HepG2 (cell line): ENCODE results near the gene GSTP1. TPM values are rescaled to one million over a fixed set of nuclear protein-coding genes. Genes with fewer than 3 reads are reported as not detected.

Experiments
- HNF4G ChIP-seq, 2 experiments: sonication (generic) in 1 of 2; formaldehyde crosslinking in 1 of 2; IDR thresholded peaks; 2 replicates each; pipeline versions ENCODE4 v1.4.0 to v1.6.1; 2011 to 2020; ENCODE audit warnings: borderline replicate concordance in 2 of 2, low read depth in 2 of 2, mild to moderate bottlenecking in 2 of 2, low read length in 1 of 2, missing genetic modification reagents in 1 of 2, moderate library complexity in 1 of 2
- NFYC ChIP-seq: IDR thresholded peaks from 2 replicates; pipeline ENCODE4 v1.6.1; 2016; ENCODE audit warnings: missing genetic modification reagents, missing compliant biosample characterization
- PHF21A ChIP-seq: sonication (generic); formaldehyde crosslinking; IDR thresholded peaks from 2 replicates; pipeline ENCODE4 v1.5.0; 2020; ENCODE audit warnings: mild to moderate bottlenecking, missing genetic modification reagents
- POLR2AphosphoS5 ChIP-seq: IDR thresholded peaks from 2 replicates; pipeline ENCODE4 v1.6.1; 2012; ENCODE audit warnings: low read depth, low read length
- SAP130 ChIP-seq: IDR thresholded peaks from 2 replicates; pipeline ENCODE4 v1.6.1; 2016; ENCODE audit warnings: low read depth
- TBX2 ChIP-seq: sonication (generic); formaldehyde crosslinking; IDR thresholded peaks from 2 replicates; pipeline ENCODE4 v1.5.0; 2020; ENCODE audit warnings: missing genetic modification reagents, mild to moderate bottlenecking, borderline replicate concordance
- ZMAT3 ChIP-seq: sonication (generic); formaldehyde crosslinking; conservative IDR thresholded peaks from 2 replicates; pipeline ENCODE4 v1.7.0; 2021; ENCODE audit warnings: missing genetic modification reagents
- ZNF430 ChIP-seq: sonication (generic); formaldehyde crosslinking; IDR thresholded peaks from 2 replicates; pipeline ENCODE4 v1.9.0; 2021; ENCODE audit warnings: mild to moderate bottlenecking, missing genetic modification reagents
- ZNF563 ChIP-seq: sonication (generic); formaldehyde crosslinking; IDR thresholded peaks from 2 replicates; pipeline ENCODE4 v1.8.0; 2022; ENCODE audit warnings: mild to moderate bottlenecking, moderate library complexity, missing genetic modification reagents
- polyA plus RNA-seq, 8 experiments: library from polyadenylated mRNA; depleted of rRNA in 3 of 8; stranded (reverse) in 7 of 8; unstranded in 1 of 8; fragments of >200 nt; fragmentation: Illumina TruSeq in 4 of 8; extraction: Trizol in 4 of 8; gene quantifications; 2 replicates each; pipeline versions ENCODE4 v1.2.1 to v1.2.3, GENCODE V29; 2011 to 2016; ENCODE audit warnings: low read depth in 4 of 8, missing spikeins in 1 of 8, mixed read lengths in 1 of 8; ENCODE audit not compliant: insufficient read depth in 1 of 8
- total RNA-seq, 5 experiments: library from RNA; depleted of rRNA; stranded (reverse); fragments of >200 nt; fragmentation: Illumina TruSeq; extraction: Trizol; gene quantifications; 2 replicates each; pipeline ENCODE4 v1.2.3, GENCODE V29; 2016; ENCODE audit warnings: low read depth in 1 of 5
- TF ChIP-seq, protein P1 (sequence below): sonication (generic); formaldehyde crosslinking; IDR thresholded peaks from 2 replicates; pipeline ENCODE4 v1.5.1; 2020; ENCODE audit warnings: mild to moderate bottlenecking, missing genetic modification reagents
- TF ChIP-seq, protein P2 (sequence below), 2 experiments: sonication (generic) in 1 of 2; formaldehyde crosslinking in 1 of 2; IDR thresholded peaks; 2 replicates each; pipeline versions ENCODE4 v1.4.0 to v1.6.1; 2016 to 2020; ENCODE audit warnings: borderline replicate concordance in 1 of 2, low read depth in 1 of 2, mild to moderate bottlenecking in 1 of 2, missing genetic modification reagents in 1 of 2
- TF ChIP-seq, protein P3 (sequence below): sonication (generic); formaldehyde crosslinking; IDR thresholded peaks from 2 replicates; pipeline ENCODE4 v1.4.0; 2020; ENCODE audit warnings: missing genetic modification reagents
- TF ChIP-seq, protein P4 (sequence below): sonication (generic); formaldehyde crosslinking; IDR thresholded peaks from 2 replicates; pipeline ENCODE4 v1.4.0; 2020; ENCODE audit warnings: missing genetic modification reagents; ENCODE audit errors: not compliant biosample characterization
- TF ChIP-seq, protein P5 (sequence below): sonication (generic); formaldehyde crosslinking; IDR thresholded peaks from 2 replicates; pipeline ENCODE4 v1.5.0; 2020; ENCODE audit warnings: mild to moderate bottlenecking, low read depth, missing genetic modification reagents, borderline replicate concordance
- TF ChIP-seq, protein P6 (sequence below): IDR thresholded peaks from 2 replicates; pipeline ENCODE4 v1.6.1; 2012; ENCODE audit warnings: inconsistent platforms

GSTP1 gene
- total and polyA plus RNA-seq, 2 of the 13 experiments (the other 11 are each of a cell fraction or from before 2014, with no cell fraction given) = not detected

DNA sequence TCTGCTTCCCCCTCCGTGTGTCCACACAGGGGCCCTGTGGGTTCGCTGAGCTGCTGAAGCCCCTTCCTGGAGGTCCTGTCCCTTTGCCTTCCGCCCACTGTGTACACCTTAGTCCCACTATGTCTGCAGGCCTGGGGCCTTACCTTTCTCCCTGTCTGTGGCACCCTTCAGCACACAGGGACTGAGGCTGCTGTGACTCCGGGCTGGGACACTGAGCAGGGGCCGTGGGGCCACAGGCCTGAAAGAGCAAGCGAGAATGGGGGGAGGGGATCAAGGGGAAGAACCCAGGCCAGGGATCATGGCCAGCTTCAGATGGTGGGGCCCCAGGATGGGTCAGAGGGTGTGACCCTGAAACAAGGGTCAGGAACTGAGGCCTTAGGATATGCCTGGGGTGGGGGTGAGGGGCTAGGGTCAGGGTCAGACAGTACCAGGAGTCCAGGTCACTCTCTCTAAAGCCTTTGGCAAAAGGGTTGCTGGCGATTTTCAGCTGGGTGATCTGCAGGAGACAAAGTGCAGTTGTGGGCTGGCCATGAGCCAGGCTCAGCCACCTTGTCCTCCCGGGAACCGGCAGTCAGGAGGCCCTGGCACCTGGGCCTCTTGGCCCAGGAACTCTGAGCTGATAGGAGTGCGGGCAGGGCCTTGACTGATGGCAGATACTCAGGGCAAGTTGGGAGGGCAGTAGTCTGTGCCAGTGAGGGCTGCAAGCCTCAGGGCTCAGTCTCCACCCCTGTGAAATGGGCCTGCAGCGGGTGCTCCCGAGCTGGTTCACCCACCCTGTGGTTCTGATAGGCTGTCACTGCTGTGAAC is 48.8 kb downstream of the GSTP1 start (continued):
- TF ChIP-seq, protein P1, sequence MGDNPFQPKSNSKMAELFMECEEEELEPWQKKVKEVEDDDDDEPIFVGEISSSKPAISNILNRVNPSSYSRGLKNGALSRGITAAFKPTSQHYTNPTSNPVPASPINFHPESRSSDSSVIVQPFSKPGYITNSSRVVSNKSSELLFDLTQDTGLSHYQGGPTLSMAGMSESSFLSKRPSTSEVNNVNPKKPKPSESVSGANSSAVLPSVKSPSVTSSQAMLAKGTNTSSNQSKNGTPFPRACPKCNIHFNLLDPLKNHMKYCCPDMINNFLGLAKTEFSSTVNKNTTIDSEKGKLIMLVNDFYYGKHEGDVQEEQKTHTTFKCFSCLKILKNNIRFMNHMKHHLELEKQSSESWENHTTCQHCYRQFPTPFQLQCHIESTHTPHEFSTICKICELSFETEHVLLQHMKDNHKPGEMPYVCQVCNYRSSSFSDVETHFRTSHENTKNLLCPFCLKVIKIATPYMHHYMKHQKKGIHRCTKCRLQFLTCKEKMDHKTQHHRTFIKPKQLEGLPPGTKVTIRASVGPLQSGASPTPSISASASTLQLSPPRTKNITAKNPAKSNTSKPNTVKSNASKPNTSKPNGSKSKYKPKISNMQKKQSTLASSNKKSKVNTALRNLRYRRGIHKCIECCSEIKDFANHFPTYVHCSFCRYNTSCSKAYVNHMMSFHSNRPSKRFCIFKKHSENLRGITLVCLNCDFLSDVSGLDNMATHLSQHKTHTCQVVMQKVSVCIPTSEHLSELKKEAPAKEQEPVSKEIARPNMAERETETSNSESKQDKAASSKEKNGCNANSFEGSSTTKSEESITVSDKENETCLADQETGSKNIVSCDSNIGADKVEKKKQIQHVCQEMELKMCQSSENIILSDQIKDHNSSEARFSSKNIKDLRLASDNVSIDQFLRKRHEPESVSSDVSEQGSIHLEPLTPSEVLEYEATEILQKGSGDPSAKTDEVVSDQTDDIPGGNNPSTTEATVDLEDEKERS (CRISPR knock-in tag) = peak; percentile 91; the same call in 1 of the 2 replicates
- TF ChIP-seq TBX2 (peak; percentile 49; the same call in 1 of the 2 replicates), POLR2AphosphoS5 (peak; percentile 52; the same call in 1 of the 2 replicates), ZNF563 (peak; percentile 50; the same call in 1 of the 2 replicates), ZMAT3 (CRISPR knock-in tag) (0 out of 2 replicates have a peak, but pooled peaks have one; percentile 41), ZNF430 (CRISPR knock-in tag) (peak; percentile 85; the same call in 1 of the 2 replicates), HNF4G (IDR thresholded peaks at IDR 0.05; ENCODE audit: borderline replicate concordance, low read depth, low read length) (peak; percentile 88), HNF4G (CRISPR knock-in tag; IDR thresholded peaks at IDR 0.05; ENCODE audit: borderline replicate concordance, low read depth) (peak; percentile 81), PHF21A (CRISPR knock-in tag) (peak; percentile 81), SAP130 (CRISPR knock-in tag) (peak; percentile 24; the same call in 1 of the 2 replicates), NFYC (CRISPR knock-in tag) (no peak)
- TF ChIP-seq, protein P2, sequence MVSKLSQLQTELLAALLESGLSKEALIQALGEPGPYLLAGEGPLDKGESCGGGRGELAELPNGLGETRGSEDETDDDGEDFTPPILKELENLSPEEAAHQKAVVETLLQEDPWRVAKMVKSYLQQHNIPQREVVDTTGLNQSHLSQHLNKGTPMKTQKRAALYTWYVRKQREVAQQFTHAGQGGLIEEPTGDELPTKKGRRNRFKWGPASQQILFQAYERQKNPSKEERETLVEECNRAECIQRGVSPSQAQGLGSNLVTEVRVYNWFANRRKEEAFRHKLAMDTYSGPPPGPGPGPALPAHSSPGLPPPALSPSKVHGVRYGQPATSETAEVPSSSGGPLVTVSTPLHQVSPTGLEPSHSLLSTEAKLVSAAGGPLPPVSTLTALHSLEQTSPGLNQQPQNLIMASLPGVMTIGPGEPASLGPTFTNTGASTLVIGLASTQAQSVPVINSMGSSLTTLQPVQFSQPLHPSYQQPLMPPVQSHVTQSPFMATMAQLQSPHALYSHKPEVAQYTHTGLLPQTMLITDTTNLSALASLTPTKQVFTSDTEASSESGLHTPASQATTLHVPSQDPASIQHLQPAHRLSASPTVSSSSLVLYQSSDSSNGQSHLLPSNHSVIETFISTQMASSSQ (IDR thresholded peaks at IDR 0.05; ENCODE audit: low read depth) = no peak
- TF ChIP-seq, protein P2 (CRISPR knock-in tag; IDR thresholded peaks at IDR 0.05; ENCODE audit: borderline replicate concordance) = peak; percentile 17; the same call in 1 of the 2 replicates
- TF ChIP-seq, protein P3, sequence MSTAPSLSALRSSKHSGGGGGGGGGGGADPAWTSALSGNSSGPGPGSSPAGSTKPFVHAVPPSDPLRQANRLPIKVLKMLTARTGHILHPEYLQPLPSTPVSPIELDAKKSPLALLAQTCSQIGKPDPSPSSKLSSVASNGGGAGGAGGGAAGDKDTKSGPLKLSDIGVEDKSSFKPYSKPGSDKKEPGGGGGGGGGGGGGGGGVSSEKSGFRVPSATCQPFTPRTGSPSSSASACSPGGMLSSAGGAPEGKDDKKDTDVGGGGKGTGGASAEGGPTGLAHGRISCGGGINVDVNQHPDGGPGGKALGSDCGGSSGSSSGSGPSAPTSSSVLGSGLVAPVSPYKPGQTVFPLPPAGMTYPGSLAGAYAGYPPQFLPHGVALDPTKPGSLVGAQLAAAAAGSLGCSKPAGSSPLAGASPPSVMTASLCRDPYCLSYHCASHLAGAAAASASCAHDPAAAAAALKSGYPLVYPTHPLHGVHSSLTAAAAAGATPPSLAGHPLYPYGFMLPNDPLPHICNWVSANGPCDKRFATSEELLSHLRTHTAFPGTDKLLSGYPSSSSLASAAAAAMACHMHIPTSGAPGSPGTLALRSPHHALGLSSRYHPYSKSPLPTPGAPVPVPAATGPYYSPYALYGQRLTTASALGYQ (CRISPR knock-in tag) = 0 out of 2 replicates have a peak, but pooled peaks have one; percentile 40
- TF ChIP-seq, protein P4, sequence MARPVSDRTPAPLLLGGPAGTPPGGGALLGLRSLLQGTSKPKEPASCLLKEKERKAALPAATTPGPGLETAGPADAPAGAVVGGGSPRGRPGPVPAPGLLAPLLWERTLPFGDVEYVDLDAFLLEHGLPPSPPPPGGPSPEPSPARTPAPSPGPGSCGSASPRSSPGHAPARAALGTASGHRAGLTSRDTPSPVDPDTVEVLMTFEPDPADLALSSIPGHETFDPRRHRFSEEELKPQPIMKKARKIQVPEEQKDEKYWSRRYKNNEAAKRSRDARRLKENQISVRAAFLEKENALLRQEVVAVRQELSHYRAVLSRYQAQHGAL (CRISPR knock-in tag) = no peak
- TF ChIP-seq, protein P5, sequence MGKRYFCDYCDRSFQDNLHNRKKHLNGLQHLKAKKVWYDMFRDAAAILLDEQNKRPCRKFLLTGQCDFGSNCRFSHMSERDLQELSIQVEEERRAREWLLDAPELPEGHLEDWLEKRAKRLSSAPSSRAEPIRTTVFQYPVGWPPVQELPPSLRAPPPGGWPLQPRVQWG (CRISPR knock-in tag) = no peak
- TF ChIP-seq, protein P6, sequence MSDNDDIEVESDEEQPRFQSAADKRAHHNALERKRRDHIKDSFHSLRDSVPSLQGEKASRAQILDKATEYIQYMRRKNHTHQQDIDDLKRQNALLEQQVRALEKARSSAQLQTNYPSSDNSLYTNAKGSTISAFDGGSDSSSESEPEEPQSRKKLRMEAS = peak; percentile 33; the same call in 1 of the 2 replicates
